ENCODE measurements around the gene CSH2. TPM values are rescaled to one million over a fixed set of nuclear protein-coding genes. Genes with fewer than 3 reads are reported as not detected.

The CSH2 gene
- total and polyA plus RNA-seq, 2 of the 13 experiments (the other 11 are each of a cell fraction or from before 2014, with no cell fraction given), result not detected

- TF ChIP-seq SP1 (IDR thresholded peaks at IDR 0.05), result no peak
- TF ChIP-seq SP1 (CRISPR knock-in tag; IDR thresholded peaks at IDR 0.05), result no peak
- TF ChIP-seq ZNF335 (CRISPR knock-in tag; IDR thresholded peaks at IDR 0.05), result no peak
- TF ChIP-seq SRY (CRISPR knock-in tag; IDR thresholded peaks at IDR 0.05), result no peak
- no peak for TF ChIP-seq RNF219 (CRISPR knock-in tag; IDR thresholded peaks at IDR 0.05)
- TF ChIP-seq, protein P1, sequence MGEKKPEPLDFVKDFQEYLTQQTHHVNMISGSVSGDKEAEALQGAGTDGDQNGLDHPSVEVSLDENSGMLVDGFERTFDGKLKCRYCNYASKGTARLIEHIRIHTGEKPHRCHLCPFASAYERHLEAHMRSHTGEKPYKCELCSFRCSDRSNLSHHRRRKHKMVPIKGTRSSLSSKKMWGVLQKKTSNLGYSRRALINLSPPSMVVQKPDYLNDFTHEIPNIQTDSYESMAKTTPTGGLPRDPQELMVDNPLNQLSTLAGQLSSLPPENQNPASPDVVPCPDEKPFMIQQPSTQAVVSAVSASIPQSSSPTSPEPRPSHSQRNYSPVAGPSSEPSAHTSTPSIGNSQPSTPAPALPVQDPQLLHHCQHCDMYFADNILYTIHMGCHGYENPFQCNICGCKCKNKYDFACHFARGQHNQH (CRISPR knock-in tag; IDR thresholded peaks at IDR 0.05), result 0 out of 2 replicates have a peak, but pooled peaks have one; percentile 32
- no peak for TF ChIP-seq ZFP82 (CRISPR knock-in tag; IDR thresholded peaks at IDR 0.05; ENCODE audit: borderline replicate concordance)
- no peak for TF ChIP-seq HNRNPK (IDR thresholded peaks at IDR 0.05; ENCODE audit: low read depth, low read length, poor library complexity, severe bottlenecking)
- TF ChIP-seq ZBTB21 (CRISPR knock-in tag; IDR thresholded peaks at IDR 0.05), result no peak
- TF ChIP-seq ZNF18 (CRISPR knock-in tag; IDR thresholded peaks at IDR 0.05; ENCODE audit: insufficient replicate concordance), result no peak
- no peak for TF ChIP-seq GPBP1L1 (CRISPR knock-in tag; IDR thresholded peaks at IDR 0.05)
- no peak for TF ChIP-seq NFRKB (IDR thresholded peaks at IDR 0.05)
- TF ChIP-seq NRL (CRISPR knock-in tag; IDR thresholded peaks at IDR 0.05; ENCODE audit: borderline replicate concordance), result 0 out of 2 replicates have a peak, but pooled peaks have one; percentile 13
- no peak for TF ChIP-seq EEA1 (CRISPR knock-in tag; IDR thresholded peaks at IDR 0.05; ENCODE audit: borderline replicate concordance)
- TF ChIP-seq DNMT1 (CRISPR knock-in tag; IDR thresholded peaks at IDR 0.05), result 0 out of 2 replicates have a peak, but pooled peaks have one; percentile 34
- no peak for TF ChIP-seq SSRP1 (CRISPR knock-in tag; IDR thresholded peaks at IDR 0.05)
- TF ChIP-seq ZNF329 (CRISPR knock-in tag; IDR thresholded peaks at IDR 0.05; ENCODE audit: low read depth), result no peak
- no peak for TF ChIP-seq ZNF567 (CRISPR knock-in tag; IDR thresholded peaks at IDR 0.05; ENCODE audit: borderline replicate concordance)
- no peak for TF ChIP-seq JDP2 (CRISPR knock-in tag; IDR thresholded peaks at IDR 0.05; ENCODE audit: borderline replicate concordance)
- TF ChIP-seq ATM (IDR thresholded peaks at IDR 0.05; ENCODE audit: borderline replicate concordance), result no peak
- TF ChIP-seq, protein P2, sequence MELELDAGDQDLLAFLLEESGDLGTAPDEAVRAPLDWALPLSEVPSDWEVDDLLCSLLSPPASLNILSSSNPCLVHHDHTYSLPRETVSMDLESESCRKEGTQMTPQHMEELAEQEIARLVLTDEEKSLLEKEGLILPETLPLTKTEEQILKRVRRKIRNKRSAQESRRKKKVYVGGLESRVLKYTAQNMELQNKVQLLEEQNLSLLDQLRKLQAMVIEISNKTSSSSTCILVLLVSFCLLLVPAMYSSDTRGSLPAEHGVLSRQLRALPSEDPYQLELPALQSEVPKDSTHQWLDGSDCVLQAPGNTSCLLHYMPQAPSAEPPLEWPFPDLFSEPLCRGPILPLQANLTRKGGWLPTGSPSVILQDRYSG (CRISPR knock-in tag; IDR thresholded peaks at IDR 0.05), result no peak
- TF ChIP-seq ZNF460 (CRISPR knock-in tag; IDR thresholded peaks at IDR 0.05; ENCODE audit: borderline replicate concordance), result no peak
- TF ChIP-seq ZNF720 (CRISPR knock-in tag; IDR thresholded peaks at IDR 0.05), result no peak
- TF ChIP-seq ZFX (CRISPR knock-in tag; IDR thresholded peaks at IDR 0.05; ENCODE audit: low read depth), result no peak
- TF ChIP-seq RXRB (CRISPR knock-in tag; IDR thresholded peaks at IDR 0.05; ENCODE audit: borderline replicate concordance), result peak; percentile 44; the same call in 1 of the 2 replicates
These were observed 45.8 kb upstream of the CSH2 start (continued) for GRCh38 chr17:63919311-63919723.
